Measurements from ENCODE around the gene NSMCE1. TPM values are rescaled to one million over a fixed set of nuclear protein-coding genes. Genes with fewer than 3 reads are reported as not detected.
A peak's percentile ranks its signal among the peaks of the same experiment; 100 is the strongest.

Gene NSMCE1
- total RNA-seq, 1 donor from 2014 or later: 39.5 TPM

DNA sequence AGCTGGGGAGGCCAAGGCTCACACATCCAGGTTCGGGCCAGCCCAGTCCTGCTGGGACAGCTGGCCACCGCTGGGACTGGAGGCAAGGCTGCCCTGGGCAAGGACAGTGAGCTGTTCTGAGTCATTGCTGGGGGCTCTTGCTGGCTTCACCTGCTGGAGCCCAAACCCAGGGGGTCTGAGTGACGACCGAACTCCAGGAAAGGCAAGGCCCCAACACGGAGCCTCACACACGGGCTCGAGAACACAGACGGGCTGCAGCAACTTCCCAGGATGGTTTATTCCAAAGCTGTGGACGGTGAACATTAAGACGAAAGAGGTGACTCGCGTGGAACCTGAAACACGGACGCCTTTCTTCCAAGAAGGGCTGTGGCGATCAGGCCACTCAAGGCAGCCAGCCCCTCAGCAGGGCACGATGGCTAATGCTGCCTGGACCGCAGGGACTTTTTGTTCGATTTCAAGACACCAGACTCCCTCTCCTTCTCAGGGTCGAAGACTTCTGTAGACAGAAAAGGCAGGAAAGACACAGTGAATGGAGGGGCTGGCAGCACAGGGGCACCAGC is 43.8 kb downstream of the NSMCE1 start:
- intact Hi-C loops (cut with DNase I): no loop called here
- ATAC-seq (no peak), DNase-seq (ENCODE audit: low spot score) (no peak)

GRCh38 chr16:27224271-27224737 is 44.3 kb downstream of the NSMCE1 start:
- no peak for ATAC-seq
- no peak for DNase-seq (ENCODE audit: low spot score)
- intact Hi-C loops (cut with DNase I): no loop called here

DNA sequence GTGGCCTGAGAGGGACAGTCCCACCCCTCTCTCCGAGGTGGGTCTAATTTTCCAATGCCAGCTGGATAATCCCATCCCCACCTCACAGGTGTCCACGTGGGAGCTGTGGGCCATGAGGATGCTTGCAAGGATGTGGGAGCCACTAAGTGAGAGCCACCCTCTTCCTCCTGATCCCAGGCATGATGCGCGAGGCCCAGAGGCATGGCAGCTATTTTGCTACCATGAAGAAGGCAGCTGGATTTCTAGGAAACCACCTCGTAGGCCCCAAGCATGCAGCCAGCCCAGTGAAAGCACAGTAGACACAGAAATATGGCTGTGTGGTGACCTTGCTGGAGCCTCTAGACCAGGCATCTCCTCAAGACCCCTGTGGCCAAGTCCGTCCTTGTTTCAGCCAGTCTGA is 44.9 kb downstream of the NSMCE1 start:
- ATAC-seq (no peak), DNase-seq (ENCODE audit: low spot score) (no peak)
- intact Hi-C loops (cut with DNase I): no loop called here

DNA sequence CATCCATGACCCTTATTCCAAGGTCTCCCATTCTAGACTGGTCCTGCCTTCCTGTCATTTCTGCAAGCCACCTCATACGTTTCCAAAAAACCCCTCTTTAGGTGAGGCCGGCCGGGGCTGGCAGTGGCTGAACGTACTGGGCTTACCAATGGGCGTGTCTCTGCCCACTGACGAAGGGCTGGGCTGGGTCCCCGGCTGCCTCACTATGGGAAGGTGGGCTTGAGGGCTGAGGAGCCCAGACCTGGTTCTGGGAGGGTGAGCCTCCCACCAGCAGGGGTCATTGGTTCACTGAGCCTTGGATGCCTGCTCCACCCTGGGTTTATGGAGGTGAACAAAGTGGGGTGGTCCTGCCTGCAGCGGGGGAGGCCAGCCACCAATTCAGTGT is 45.4 kb downstream of the NSMCE1 start:
- intact Hi-C loops (cut with DNase I): no loop called here
- ATAC-seq: no peak
- DNase-seq (ENCODE audit: low spot score): no peak

- DNase-seq (ENCODE audit: low spot score) (no peak), ATAC-seq (peak; percentile 35)
- intact Hi-C loops (cut with DNase I): no loop called here
Observed at GRCh38 chr16:27222249-27223225, 46.0 kb downstream of the NSMCE1 start.

DNA sequence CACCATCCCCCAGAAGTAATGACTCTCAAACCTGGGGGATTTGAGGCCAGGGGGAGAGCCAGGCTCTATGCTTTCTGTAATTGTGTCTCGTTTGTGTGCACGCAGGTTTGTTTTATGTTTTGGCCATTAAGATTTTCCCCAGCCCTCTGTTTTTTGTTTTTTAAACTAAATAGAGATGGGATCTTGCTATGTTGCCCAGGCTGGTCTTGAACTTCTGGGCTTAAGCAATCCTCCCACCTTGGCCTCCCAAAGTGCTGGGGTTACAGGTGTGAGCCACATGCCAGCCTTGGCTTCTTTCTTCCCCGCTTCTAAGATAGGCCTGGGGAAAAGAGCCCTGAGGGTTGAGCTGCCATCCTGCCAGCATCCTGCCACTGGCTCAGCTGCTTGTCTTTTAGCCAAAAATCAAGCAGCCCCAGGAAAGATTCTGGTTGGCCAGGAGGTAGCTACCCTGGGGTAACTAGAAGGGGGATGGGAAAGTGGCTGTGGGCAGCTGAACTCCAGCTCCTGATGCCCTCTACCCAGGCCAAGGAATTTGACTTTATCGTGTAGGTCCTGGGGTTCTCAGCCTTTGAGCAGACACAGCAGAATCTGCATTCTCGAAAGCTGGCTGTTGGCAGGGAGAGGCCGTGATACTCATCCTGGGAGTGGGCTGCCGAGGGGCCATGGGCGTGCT is 46.9 kb downstream of the NSMCE1 start:
- ATAC-seq (no peak), DNase-seq (ENCODE audit: low spot score) (no peak)
- intact Hi-C loops (cut with DNase I): no loop called here

DNA sequence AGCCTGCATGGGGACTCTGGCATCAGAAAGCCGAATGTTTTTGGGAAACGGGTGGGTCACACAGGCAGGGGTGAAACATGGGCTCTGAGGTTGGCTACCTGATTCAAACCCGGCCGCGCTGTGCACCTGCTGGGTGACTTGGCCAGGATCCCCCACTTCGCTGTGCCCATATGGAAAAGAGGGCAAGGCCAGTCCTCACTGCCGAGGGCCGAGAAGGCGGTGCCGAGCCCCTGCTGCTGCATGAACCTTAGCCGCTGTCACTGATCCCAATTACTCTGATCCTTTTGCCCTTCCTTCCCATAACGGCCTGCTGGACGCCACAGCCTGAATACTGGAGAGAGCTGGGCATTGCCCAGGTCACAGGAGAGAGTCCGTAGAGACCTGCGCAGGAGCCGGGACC is 47.6 kb downstream of the NSMCE1 start:
- intact Hi-C loops (cut with DNase I): no loop called here
- ATAC-seq (no peak), DNase-seq (ENCODE audit: low spot score) (no peak)

DNA sequence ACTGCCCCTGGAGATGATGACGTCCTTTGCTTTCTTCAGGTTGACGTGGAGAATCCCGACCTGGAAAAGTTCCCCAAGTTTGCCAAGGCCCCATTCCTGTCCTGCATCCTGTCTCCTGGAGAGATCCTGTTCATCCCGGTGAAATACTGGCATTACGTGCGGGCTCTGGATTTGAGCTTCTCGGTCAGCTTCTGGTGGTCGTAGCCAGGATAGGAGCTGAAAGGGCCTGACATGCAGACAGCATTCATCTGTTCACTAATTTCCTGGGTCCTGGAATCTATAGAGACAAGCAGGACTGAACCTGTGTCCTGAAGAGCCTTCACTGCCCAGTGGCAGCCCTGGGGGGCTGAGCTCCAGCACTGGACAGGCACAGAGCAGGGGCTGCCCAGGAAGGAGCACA is 48.0 kb downstream of the NSMCE1 start:
- ATAC-seq (no peak), DNase-seq (ENCODE audit: low spot score) (no peak)
- intact Hi-C loops (cut with DNase I): no loop called here

- ATAC-seq (no peak), DNase-seq (ENCODE audit: low spot score) (no peak)
- intact Hi-C loops (cut with DNase I): no loop called here
Observed at GRCh38 chr16:27220120-27220519, 48.5 kb downstream of the NSMCE1 start.

GRCh38 chr16:27219161-27219560 is 49.4 kb downstream of the NSMCE1 start:
- ATAC-seq (no peak), DNase-seq (ENCODE audit: low spot score) (no peak)
- intact Hi-C loops (cut with DNase I): no loop called here

GRCh38 chr16:27218756-27219155 is 49.8 kb downstream of the NSMCE1 start:
- ATAC-seq: no peak
- intact Hi-C loops (cut with DNase I): no loop called here
- no peak for DNase-seq (ENCODE audit: low spot score)

GRCh38 chr16:27217256-27217655 is 51.3 kb downstream of the NSMCE1 start:
- intact Hi-C loops (cut with DNase I): no loop called here
- DNase-seq (ENCODE audit: low spot score) (no peak), ATAC-seq (no peak)

GRCh38 chr16:27216297-27216885 is 52.2 kb downstream of the NSMCE1 start:
- intact Hi-C loops (cut with DNase I): no loop called here
- ATAC-seq (no peak), DNase-seq (ENCODE audit: low spot score) (no peak)

GRCh38 chr16:27215660-27216059 is 52.9 kb downstream of the NSMCE1 start:
- DNase-seq (ENCODE audit: low spot score): no peak
- intact Hi-C loops (cut with DNase I): no loop called here
- no peak for ATAC-seq

DNA sequence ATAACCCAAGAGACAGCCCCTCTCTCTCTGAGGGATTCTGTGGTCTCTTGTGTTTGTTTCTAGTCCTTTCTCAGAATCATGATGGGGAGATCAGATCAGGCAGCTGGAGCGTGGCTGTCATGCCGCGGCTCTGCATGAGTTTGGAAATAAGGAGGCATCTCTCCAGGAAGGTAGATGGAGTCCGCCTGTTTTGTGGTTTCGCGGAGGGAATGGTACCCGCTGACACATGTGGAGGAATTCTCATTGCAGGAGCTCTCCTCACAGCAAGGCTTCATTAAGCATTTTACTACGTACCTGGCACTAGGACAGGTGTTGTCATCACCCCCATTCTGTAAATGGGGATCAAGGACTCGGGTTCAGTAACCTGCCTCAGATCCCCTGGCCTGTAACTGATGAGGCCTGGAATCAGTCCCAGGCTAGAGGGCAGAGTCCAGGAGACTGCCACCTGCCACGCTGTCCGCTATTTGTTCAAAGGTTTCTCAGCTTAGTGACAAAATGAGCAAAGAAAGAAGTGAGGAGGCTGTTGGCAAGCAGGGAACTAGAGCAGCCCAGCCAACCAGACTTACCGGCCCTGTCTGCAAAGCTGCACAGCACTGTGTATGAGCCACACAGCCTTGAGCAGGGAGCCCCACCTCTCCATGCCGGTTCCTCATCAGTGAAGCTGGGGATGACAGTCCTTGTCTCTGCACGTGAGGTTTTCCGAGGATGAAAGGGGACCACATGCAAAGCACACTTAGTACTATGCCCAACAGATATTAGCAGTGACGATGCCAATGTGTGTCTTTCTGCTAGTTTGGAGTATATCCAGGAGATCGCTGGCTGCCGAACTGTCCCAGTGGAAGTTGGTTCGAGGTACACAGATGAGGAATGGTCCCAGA is 54.2 kb downstream of the NSMCE1 start:
- ATAC-seq (no peak), DNase-seq (ENCODE audit: low spot score) (no peak)
- intact Hi-C loops (cut with DNase I): no loop called here

GRCh38 chr16:27211026-27211425 is 57.5 kb downstream of the NSMCE1 start:
- ATAC-seq: no peak
- DNase-seq (ENCODE audit: low spot score): no peak
- intact Hi-C loops (cut with DNase I): no loop called here

DNA sequence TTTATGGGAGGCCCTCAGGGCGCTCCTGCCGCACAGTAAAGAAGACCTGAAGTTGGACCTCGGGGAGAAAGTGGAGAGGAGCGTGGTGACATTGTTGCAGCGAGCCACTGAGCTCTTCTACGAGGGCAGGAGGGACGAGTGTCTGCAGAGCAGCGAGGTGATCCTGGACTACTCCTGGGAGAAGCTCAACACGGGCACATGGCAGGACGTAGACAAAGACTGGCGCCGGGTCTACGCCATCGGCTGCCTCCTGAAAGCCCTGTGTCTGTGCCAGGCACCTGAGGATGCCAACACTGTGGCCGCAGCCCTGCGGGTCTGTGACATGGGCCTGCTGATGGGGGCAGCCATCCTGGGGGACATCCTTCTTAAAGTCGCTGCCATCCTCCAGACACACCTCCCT is 58.4 kb downstream of the NSMCE1 start:
- intact Hi-C loops (cut with DNase I): no loop called here
- DNase-seq (ENCODE audit: low spot score) (no peak), ATAC-seq (no peak)

DNA sequence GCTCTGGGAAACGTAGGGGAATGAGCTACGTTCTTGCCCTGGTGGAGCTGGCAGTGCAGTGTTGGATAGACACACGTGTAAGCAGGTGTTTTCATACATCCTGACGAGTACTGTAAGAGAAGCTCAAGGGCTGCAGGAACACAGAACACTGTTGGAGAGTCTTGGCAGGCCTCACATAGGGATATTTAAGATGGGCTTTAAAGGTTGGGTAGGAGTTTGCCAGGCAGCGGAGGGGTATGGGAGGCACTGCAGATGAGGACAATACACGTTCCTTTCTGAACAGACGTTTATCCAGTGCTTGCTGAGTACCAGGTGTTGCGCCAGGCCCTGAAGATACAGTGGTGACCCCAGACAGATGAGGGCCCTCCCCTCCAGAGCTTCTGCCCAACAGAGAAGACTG is 59.0 kb downstream of the NSMCE1 start:
- intact Hi-C loops (cut with DNase I): no loop called here
- no peak for DNase-seq (ENCODE audit: low spot score)
- ATAC-seq: no peak

- DNase-seq (ENCODE audit: low spot score): no peak
- ATAC-seq: no peak
- intact Hi-C loops (cut with DNase I): loop anchor here (1.0 kb wide), 1 partner anchor 25 kb away; no protein-coding TSS in a partner anchor
Observed at GRCh38 chr16:27208796-27209195, 59.8 kb downstream of the NSMCE1 start.

All from sciatic nerve (tissue), 2 donors.